GM21717 (cell line): ENCODE measurements around the gene UBB.
A peak's percentile ranks its signal among the peaks of the same experiment; 100 is the strongest.

Experiments used
- ATAC-seq: cut with Tn5 transposase; IDR thresholded peaks from one replicate; pipeline ENCODE4 v1.9.1; 2021; ENCODE audit warnings: mild to moderate bottlenecking, moderate library complexity; ENCODE audit not compliant: unreplicated experiment

UBB gene

DNA sequence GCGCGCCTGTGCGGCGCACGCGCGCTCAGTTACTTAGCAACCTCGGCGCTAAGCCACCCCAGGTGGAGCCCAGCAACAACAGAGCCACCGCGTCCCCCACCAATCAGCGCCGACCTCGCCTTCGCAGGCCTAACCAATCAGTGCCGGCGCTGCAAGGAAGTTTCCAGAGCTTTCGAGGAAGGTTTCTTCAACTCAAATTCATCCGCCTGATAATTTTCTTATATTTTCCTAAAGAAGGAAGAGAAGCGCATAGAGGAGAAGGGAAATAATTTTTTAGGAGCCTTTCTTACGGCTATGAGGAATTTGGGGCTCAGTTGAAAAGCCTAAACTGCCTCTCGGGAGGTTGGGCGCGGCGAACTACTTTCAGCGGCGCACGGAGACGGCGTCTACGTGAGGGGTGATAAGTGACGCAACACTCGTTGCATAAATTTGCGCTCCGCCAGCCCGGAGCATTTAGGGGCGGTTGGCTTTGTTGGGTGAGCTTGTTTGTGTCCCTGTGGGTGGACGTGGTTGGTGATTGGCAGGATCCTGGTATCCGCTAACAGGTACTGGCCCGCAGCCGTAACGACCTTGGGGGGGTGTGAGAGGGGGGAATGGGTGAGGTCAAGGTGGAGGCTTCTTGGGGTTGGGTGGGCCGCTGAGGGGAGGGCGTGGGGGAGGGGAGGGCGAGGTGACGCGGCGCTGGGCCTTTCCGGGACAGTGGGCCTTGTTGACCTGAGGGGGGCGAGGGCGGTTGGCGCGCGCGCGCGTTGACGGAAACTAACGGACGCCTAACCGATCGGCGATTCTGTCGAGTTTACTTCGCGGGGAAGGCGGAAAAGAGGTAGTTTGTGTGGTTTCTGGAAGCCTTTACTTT, at the start of gene UBB:
TSS of gene UBB (plus strand) at position 452 of the 856 bp plus-strand sequence. CDS start 817 bp downstream, outside the sequence.
- peak; percentile 83 for ATAC-seq

DNA sequence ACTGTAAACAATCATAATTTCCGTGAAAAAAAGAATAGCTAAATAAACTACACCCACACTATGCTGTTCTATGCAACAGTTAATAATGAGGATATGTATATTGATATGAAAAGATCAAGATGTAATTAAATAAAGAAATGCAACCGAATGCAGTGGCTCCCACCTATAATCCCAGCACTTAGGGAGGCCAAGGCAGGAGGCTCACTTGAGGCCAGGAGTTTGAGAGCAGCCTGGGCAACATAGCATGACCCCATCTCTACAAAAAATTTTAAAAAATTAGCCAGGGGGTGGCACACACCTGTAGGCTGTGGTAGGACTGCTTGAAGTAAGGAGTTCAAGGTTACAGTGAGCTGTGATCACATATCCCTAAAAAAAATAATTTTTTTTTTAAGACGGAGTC, 42.5 kb upstream of the UBB start:
- ATAC-seq, result no peak

DNA sequence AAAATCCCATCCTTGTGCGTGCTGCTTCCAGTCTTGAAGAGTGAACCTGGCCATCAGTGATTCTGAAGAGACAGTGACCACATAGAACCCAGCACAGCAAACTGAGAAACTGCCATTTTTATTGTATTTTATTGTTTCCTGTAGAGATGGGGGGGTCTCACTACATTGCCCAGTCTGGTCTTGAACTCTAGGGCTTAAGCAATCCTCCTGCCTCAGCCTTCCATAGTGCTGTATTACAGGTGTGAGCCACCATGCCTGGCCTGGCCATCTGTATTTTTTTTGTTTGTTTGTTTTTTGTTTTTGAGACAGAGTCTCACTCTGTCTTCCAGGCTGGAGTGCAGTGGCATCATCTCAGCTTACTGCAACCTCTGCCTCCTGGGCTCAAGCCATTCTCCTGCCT, 41.5 kb upstream of the UBB start:
- ATAC-seq, result no peak

DNA sequence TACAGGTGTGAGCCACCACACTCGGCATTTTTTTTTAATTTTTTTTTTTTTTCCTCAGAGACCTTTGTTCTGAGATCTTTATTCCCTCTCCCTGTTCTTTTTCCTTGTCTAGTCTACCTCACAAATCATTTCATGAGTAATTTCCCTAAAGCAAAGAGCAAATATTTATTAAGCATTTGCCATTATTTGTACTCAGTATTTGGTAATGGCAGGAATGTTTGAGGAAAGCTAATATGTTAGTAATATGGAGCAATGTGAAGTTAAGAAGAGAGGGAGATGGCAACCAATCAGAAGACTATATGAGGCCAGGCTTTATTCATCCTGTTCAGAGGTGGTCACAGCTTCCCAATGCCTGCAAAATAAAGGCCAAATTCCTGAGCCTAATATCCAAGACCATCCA, 40.9 kb upstream of the UBB start:
- no peak for ATAC-seq

DNA sequence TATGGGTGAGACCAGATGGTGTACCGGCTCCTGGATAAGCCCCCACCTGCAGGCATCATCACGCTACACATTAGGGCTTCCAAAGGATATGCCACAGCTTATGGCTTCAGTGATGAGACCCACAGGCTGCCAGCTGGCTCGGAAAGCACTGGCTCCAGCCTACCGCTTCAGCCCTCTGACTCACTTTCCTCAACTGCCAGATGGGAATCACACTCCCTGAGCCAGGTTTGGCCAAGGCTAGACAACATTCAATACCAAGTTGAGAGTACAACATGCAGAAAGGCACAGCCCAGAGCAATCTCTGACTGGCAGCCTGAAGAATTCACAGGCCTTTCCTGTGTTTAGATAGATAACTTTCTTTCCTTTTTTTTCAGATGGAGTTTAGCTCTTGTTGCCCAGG, 37.9 kb upstream of the UBB start:
- no peak for ATAC-seq

DNA sequence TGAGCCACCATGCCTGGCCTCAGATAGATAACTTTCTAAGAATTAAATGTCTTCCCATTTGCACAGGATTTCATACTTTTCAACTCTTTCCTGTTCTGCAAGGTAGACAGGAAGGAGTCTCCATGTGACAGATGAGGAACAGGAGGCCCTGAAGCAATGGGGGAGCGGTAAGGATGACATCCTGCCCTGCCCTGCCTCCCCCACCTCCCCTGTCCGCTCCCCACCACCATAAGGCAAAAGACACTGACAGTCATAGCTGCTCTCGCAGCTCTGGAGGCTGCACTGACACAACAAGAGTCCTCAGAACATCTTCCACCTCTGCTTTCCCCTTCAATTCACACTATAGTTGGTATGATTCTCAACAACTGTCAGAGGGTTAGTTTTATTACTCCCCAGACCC, 37.3 kb upstream of the UBB start:
- ATAC-seq, result no peak

DNA sequence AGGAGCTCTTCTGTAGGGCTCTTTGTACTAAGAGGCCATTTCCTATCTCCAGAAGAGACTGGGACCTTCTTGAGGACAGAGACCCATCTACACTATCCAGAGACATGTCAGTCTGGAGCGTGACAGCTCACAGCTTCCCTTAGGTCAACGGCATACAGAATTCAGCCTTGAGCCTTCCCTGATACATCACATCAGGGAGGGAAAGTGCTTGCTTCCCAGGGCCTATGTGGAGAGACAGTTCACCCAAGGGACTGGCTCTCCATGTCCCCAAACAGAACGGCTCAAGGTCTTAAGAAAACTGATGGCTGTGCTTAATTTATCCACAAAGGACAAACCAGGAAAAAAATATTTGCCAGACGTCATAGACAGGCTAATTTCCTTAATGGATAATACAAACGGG, 35.3 kb upstream of the UBB start:
- no peak for ATAC-seq

DNA sequence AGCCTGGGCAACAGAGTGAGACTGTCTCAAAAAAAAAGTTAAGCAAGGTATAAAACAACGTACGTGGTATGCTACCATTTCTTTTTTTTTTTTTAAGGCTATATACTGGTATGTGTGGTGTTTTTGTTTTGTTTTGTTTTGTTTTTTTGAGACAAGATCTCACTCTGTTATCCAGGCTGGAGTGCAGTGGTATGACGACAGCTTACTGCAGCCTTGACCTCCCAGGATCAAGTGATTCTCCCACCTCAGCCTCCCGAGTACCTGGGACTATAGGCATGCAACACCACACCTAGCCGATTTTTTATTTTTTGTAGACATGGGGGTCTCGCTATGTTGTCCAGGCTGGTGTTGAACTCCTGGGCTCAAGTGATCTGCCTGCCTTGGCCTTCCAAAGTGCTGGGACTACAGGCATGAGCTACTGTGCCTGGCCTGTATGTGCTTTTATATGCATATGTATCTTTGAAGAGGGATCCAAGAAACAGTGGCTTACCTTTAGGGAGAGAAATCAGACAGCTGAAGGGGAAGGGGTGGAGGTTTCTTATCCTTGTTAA, 34.1 kb upstream of the UBB start:
- no peak for ATAC-seq

DNA sequence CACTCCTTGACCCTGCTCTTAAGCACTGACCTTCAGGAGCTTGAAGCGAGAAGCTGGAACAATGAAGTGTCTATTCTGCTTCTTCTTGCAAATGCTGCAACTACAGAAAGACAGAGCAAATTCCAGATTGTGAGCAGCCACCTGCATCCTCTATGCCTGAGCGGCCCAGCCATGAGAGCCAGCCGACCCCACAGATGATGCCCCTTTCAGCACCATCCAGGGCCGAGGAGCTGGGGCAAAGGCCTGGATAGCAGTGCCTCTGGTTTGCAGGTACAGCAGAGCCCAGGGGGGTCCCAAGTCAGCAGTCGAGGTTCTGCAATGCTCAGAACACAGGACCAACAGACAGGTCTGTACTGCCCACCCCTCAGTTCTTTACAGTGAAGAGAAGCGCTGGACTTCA, 32.3 kb upstream of the UBB start:
- ATAC-seq, result no peak

DNA sequence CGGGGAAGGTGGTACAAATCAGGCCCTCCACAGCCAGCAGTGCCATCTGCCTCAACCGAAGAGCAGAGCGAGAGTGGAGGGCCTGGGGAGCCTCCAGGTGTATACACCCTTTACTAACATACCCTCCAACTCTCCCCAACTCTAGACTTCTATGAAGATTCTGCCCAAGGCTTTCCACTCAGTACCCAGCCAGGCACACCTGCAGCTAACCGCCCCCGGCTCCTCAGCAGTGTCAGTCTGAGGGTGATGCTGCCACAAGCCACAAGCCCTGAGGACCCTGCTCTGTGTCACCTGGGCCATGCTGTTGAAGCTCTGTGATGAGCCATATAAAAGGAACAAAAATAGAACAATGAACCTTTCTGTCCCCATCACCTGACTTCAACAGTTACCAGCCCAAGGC, 31.5 kb upstream of the UBB start:
- no peak for ATAC-seq

DNA sequence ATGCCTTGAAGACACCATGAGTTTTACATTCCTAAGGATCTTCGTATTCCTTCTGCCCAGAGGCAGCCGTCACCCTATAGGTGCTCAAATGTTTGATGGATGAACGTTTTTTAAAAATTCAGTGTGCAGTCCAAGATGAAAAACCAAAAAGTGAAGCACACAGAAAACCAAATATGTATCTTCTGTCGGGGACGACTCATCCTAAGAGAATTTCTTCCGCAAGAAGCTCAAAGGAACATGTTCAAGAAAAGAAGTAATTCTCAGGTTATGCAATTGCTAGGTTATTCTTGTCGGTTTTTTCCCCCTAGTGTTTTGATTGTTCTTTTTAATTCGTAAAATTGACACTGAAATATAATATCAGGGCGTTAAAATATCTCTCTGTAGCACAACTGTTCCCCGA, 29.1 kb upstream of the UBB start:
- ATAC-seq, result no peak

DNA sequence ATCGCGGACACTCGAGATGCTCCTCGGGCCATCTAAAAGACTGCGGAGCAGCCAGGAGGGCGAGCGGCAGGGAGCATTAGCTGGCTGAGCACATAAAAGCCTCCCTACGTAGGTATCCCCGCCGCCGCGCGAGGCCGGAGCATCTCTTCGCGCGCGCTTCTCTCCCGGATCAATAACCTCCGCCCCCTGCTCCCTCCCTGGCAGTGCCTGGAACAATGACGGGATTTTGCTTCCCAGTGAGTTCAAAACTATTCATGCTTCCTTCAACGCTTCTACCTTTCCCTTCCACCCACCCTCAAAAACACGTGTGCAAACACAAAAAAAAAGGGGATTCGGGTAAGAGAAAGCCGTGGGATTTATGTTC, 28.6 kb upstream of the UBB start:
- peak; percentile 4 for ATAC-seq

DNA sequence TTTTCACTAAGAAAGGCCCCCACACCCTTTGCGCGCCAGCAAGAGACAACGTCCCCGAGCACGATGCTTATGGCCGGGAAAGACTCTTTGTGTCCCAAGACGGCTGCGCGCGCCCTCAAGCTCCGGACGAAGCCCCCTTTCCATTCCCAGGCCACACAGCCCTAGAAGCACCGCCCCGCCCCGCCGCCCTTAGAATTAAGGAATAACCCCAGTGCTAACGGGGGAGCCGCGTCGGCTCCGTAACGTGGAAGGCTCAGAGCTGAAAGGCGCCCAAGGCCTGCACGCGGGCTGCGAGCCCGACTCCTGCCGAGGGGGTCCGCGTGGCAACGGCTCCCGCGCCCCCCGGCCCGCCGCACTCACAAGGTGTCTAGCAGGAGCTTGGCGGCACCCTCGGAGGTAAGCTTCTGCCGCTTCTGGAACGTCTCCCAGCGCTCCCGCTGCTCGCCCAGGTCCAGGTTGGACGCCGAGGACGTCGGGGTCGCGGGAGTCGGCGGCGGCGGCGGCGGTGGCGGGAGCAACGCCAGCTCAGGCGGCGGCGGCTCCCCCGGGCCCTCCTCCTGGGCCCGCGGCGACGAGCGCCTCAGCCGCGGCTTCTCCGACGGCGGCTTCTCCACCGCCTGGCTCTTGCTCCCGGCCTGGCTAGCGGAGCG, 28.1 kb upstream of the UBB start:
- peak; percentile 46 for ATAC-seq

DNA sequence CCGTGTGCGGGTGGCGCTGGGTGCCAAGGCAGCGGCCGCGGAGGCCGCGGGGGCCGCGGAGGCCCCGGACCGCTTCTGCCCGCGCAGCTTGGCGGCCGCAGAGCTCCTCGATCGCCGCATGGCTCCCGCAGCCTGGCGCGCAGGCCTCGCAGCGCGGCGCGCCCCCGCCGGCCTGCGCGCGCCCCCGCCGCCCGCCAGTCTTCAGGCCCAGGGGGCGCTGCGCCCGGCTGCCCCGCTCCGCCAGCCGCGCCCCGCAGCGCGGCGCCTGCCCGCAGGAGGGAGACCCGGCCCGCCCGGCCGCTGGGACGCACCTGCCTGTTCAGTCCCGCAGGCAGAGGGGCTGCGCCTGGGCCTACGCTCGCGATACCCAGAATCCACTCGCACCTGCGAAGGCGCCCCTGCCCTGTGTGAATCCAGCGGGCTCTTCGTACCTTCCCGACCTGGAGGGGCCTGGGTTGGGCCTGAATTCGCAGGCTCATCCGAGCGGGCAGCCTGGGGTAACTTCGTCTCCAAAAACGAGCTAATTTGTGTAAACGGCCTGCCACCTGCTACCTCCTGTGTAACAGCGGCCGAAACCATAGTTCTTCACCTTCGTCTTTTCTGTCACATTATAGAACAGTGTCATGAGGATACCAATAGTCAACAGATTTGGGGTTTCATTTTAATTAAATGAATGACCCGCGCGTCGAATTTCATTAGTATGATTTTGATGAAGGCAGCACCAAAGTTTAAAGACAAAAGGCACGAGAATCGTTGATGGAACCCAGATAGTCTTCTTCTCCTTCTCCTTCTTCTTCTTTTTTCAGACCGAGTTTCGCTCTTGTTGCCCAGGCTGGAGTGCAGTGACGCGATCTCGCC, 27.3 kb upstream of the UBB start, which contains the start of gene CENPV:
TSS of gene CENPV (minus strand) at position 153 of the 858 bp plus-strand sequence. CDS start at position 120, 33 bp downstream.
- ATAC-seq, result peak; percentile 47

DNA sequence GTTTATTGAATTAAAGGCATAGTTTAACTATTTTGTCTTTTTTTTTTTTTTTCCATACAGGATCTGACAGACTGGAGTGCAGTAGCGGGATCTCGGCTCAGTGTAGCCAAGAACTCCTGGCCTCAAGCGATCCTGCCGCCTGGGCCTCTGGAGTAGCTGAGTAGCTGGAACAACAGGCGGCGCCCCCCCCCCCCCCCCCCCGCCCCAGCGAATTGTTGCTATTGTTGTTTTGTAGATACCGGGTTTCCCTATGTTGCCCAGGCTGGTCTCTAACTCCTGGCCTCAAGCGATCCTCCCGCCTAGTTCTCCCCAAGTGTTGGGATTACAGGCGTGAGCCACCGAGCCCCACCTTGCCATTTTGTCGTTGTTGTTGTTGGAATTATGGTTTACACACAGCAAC, 26.3 kb upstream of the UBB start:
- no peak for ATAC-seq

DNA sequence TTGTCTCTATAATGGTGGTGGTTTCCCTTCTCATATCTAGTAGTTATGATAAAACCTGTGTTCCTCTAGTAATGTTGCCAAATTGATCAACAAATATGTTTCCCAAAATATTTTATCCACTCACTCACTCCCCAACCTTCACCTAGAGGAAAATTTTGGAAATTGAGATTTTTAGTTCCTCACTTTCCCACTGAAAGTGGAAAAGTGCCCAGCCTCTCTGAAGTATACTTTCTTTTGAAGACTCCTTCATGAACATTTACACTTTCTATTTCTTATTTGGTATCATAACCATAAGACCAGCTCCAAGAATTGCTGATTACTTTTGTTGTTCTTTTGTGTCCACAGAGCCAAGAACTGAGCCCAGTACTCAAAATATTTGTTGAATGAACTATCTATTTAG, 22.5 kb upstream of the UBB start:
- ATAC-seq, result no peak

DNA sequence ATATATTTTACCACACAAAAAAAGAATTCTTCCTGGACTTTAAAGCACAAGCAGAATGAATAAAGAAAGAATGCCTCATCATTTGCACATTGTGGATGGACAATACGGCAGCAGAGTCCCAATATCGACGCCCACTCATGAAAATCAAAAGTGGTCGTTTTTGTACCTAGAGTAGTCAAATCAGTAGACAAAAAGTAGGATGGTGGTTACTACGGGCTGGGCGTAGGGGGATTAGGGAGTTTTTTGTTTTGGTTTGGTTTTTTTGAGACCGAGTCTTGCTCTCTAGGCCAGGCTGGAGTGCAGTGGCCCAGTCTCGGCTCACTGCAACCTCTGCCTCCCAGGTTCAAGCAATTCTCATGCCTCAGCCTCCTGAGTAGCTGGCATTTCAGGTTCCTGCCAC, 19.0 kb upstream of the UBB start:
- ATAC-seq, result no peak

DNA sequence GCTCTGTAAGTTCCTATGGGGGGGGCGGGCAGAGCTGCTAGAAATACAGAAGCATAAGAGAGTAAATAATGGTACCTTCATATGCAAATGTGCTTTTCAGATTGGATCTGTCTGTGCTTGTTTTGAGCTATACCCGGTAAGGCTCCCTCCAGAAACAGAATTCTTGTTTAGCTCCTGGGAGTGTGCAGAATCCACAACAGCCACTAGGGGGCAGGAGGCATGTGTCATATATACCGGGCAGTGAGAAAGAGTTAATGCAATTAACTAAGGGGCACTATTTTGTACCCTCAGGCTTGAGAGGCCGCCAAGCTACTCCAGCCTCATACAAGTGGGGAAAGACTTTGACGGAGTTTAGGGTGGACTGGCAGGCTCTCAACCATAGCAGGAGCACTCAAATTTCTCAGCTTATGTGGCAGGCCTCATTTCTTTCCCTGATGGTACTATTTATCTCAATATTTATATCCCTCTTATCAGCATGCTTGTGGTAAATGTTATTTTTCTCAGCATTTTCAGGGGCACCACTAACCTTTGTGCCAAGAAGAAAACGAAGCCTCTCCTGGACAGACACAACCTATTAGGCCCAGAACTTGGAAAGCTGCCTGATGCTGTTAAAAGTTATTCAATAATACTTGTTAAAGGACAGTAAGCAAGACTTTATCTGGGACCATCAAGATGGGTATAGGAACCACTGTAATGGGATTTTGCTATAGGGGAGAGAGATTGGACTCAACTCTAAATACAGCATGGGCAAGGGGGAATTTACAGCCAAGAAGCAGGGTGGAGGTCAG, 16.9 kb upstream of the UBB start:
- ATAC-seq, result no peak

DNA sequence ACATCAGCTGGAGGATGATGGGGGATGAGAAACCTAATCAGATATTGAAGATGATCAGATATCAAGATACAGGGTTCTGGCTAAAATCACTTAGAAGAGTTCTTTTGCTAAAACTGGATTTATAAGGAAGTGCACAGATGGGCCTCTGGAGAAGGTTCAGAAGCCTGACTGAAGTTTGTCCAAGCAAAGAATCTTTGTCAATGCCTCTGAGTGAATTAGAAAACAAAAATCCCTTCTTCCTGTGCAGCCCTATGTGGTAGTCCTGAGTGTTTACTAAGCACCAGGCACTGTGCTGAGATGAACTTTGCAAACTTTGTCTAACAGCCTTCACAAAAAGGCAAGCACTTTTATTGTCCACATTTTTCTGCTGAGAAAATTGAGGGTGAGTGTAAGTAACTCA, 16.3 kb upstream of the UBB start:
- ATAC-seq, result no peak

DNA sequence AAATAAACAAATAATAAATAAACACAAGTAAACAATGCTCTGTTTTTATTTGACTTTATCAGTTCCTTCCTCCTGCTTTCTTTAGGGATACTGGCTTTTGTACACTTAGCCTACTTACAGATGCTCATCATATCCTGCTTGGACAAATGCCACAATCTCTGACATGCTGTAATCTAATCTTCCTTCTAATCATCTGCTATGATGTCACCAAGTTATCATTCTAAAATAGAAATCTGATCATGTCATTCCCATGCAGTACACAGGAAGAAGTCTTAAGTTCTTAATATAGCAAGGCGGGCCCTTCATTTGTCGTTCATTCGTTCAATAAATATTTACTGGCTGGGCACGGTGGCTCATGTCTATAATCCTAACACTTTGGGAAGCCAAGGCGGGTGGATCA, 9.1 kb upstream of the UBB start:
- ATAC-seq, result no peak
